ENCODE measurements around the gene PXMP4.
"Not testable (repeated sequence)": the region's sequence is repeated elsewhere in the genome, so short reads cannot be mapped to it uniquely, and the experiment has no call there.

PXMP4 gene

DNA sequence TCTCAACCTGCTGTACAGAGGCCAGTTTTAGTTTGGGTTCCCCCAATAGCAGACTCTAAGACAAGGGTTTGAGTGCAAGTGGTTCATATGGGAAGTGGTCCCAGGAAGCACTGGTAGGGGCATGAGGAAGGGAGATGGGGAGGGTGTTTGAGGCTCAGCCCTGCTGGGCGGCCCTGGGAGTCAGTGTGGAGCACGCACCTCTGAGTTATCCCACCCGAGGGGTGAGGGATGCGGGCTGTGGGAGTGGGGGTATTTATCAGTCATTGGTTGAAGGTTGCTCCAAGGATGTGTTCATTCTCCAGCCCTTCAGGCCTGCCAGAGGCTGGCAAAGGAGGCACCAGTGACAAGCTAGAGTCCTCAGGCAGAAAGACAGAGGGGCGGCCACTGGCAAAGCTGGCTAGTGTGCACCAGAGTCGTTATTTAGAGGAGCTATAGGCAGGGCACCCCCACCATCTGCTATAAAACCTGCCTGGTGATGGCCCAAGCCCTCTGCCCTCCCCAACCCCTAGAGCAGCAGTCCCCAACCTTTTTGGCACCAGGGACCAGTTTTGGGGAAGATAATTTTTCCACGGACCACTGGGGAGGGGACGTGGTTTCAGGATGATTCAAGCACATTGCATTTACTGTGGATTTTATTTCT, 16.5 kb downstream of the PXMP4 start:
- no peak for DNase-seq (ENCODE audit: low spot score)

DNA sequence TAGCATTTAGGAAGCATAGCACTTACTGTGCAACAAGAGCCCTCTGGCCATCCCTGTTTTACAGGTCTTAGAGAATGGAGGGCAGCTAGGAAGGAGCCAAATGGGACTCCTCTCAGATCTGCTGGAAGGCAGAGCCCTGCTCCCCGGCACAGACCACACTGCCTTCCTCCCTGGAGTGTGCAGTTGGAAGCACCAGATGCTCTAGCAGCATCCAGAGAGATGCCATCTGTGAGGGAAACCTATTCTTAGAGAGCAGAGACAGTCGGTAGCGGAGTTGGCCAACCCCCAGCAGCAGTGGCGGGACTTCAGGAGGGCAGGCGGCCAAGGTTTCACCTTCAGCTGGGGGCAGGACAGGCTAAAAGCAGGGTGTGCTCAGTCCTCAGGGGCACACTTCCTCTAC, 17.2 kb downstream of the PXMP4 start:
- DNase-seq (ENCODE audit: low spot score): no peak

- DNase-seq (ENCODE audit: low spot score): no peak
Measured at GRCh38 chr20:33701629-33702450, 18.3 kb downstream of the PXMP4 start.

GRCh38 chr20:33700696-33701441, 19.2 kb downstream of the PXMP4 start:
- DNase-seq (ENCODE audit: low spot score): not testable (repeated sequence)

- DNase-seq (ENCODE audit: low spot score): not testable (repeated sequence)
Measured at GRCh38 chr20:33698966-33699365, 21.1 kb downstream of the PXMP4 start.

DNA sequence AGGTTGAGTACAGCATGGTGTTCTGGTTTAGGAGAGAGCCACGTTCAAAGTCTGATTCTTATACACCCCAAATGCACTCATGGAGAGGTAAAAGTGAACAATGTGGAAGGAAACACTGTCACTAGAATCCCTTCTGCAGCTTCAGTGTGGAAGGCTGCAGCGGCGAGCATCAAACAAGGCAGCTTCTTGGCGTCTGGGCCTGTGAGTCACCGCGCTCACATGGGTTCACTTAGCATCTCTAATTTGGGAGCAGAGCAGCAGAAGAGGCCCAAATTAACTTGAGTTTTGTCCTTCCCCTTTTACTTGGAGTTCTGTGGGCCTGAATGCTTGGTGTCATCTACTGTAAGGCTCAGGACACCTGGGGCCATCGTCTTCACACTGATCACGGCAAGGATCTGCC, 23.0 kb downstream of the PXMP4 start:
- no peak for DNase-seq (ENCODE audit: low spot score)

- DNase-seq (ENCODE audit: low spot score): no peak
Measured at GRCh38 chr20:33696448-33696847, 23.7 kb downstream of the PXMP4 start.

- DNase-seq (ENCODE audit: low spot score): no peak
Measured at GRCh38 chr20:33694639-33695012, 25.5 kb downstream of the PXMP4 start.

GRCh38 chr20:33693741-33694638, 26.1 kb downstream of the PXMP4 start:
- DNase-seq (ENCODE audit: low spot score): no peak

- DNase-seq (ENCODE audit: low spot score): no peak
Measured at GRCh38 chr20:33693289-33693688, 26.8 kb downstream of the PXMP4 start.

DNA sequence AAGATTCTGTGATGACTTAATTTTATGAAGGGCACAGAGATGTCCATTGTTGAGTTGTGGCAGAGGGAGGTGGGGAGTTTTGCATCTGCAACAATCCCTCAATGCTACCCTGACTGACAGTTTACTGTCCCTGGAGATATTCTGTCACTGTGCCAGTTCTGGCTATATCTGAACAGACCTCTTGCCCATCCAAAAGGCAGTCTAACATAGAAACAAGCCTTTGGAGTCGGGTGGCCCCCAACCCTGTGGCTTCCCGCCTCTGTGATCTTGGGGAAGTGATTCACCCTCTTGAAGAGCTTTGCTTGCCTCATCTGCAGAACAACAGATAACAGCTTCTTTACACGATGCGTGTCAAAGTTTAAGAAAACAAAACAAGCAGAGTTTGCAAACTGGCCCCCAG, 30.1 kb downstream of the PXMP4 start:
- DNase-seq (ENCODE audit: low spot score): no peak

GRCh38 chr20:33689493-33689892, 30.6 kb downstream of the PXMP4 start:
- no peak for DNase-seq (ENCODE audit: low spot score)

- DNase-seq (ENCODE audit: low spot score): no peak
Measured at GRCh38 chr20:33688938-33689424, 31.1 kb downstream of the PXMP4 start.

GRCh38 chr20:33687993-33688937, 31.8 kb downstream of the PXMP4 start:
- no peak for DNase-seq (ENCODE audit: low spot score)

- DNase-seq (ENCODE audit: low spot score): no peak
Measured at GRCh38 chr20:33687370-33687915, 32.7 kb downstream of the PXMP4 start.

DNA sequence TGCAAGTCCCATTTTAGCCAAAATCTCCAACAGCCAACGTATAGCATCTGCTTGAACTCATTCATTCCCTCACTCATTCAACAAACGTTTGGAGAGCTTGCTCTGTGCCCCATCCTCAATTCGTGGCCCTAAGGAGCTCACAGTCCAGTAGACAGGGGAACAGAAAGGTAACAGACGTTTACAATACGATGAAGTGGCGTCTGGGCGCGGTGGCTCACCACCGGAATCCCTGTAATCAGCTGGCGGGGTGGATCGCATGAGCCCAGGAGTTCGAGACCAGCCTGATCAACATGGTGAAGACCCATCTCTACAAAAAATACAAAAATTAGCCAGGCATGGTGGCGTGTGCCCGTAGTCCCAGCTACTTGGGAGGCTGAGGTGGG, 33.1 kb downstream of the PXMP4 start:
- no peak for DNase-seq (ENCODE audit: low spot score)

- DNase-seq (ENCODE audit: low spot score): peak; percentile 97
Measured at GRCh38 chr20:33686100-33686983, 33.8 kb downstream of the PXMP4 start, which contains the start of gene E2F1. E2F1 (minus strand) TSS chr20:33686385; CDS start chr20:33686264, 121 bp downstream.

GRCh38 chr20:33685328-33686099, 34.6 kb downstream of the PXMP4 start:
- DNase-seq (ENCODE audit: low spot score): peak; percentile 79

Data from RKO (cell line).